CD4-positive, alpha-beta T cell treated with Interleukin-6 at 100 ng/mL for 8 hours (primary cell): ENCODE results near the gene KCTD11.

ENCODE experiments used
- DNase-seq: peaks from one replicate; pipeline ENCODE4 v3.0.0-alpha.2; 2020; ENCODE audit warnings: mixed read lengths, low spot score

KCTD11 gene

DNA sequence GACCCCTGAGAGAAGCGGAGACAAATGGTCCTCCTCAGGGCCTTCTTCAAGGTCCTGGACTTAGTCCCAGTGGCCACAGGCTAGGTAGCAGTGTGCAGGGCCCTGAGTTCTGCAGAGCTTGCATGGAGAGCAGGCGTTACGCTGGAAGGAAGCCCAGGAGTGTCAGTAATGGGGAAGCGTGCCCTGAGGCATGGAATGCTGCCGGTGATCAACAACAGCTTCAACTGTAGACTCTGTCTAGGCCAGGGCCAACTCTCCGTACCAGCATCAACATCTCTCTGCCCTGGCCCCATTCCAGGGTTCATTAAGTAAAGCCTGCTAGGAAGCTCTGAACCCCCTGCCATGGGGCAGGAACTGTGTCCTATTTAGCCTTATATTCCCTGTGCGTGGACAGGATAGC, 28.4 kb downstream of the KCTD11 start:
- DNase-seq = no peak

DNA sequence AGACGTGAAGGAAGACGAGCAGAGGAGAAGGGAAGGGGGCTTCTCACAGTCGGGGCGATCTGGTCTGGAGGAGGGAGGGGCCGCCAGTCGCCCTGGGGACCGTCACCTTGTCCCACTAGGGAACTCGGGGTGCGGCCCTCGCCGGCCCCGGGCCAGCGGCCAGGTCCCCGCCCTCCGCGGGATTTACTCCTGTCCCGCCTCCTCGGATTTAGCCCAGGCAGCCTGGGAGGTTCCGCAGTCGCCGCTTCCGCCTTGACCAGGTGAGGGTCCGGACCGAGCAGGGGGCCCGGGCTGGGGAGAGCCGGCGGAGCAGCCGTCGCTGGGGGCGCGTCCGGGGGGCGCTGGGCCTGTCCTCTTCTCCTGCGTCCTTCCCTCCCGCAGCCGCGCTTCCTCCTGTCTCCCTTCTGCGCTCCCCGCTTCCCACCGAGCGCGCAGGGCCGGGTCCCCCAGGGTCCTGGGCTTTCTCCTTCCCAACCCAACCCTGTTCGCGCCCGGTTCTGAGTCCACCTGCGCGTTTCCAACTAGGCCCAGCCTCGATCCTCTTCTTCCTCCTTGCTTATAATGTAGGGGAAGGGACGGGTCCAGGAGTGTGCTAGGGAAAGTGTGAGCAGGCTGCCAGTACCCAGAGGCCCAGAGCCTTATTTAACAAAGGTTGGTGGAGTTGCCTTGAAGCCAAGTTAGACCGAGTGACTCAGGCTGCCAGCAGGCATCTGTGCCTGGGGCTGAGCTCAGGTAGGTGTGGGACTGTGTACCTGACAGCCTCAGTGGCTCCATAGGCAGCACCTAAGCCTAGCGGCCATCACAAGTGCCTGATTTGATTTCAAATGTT, 29.1 kb downstream of the KCTD11 start, which contains the start of gene TNK1:
TNK1 (plus strand) TSS at position 235 of the 829 bp plus-strand sequence. CDS start 1,838 bp downstream, outside the sequence.
- no peak for DNase-seq

DNA sequence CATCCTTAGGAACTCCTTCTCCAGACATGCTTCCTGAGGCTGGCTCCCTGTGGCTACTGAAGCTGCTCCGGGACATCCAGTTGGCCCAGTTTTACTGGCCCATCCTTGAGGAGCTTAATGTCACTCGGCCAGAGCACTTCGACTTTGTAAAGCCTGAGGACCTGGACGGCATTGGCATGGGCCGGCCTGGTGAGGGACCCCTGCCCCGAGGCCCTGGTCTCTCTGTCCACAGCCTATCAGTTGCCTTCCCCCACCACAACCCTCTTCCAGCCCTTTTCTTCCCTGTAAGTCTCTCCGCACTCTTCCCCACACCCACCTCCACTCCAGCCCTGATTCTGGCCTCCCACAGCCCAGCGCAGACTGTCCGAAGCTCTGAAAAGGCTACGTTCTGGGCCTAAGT, 30.9 kb downstream of the KCTD11 start:
- DNase-seq = no peak

DNA sequence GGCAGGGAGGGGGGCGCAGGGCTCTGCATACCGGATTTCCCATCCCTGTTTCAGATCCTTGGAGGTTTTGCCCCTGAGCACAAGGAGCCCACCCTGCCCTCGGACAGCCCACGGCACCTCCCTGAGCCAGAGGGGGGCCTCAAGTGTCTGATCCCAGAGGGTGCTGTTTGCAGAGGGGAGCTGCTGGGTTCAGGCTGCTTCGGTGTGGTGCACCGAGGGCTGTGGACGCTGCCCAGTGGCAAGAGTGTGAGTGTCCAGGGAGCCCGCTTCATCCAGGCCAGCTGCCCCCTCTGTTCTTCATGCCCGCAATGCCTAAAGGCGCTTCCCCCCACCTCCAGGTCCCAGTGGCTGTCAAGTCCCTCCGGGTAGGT, 31.4 kb downstream of the KCTD11 start:
- DNase-seq = no peak

DNA sequence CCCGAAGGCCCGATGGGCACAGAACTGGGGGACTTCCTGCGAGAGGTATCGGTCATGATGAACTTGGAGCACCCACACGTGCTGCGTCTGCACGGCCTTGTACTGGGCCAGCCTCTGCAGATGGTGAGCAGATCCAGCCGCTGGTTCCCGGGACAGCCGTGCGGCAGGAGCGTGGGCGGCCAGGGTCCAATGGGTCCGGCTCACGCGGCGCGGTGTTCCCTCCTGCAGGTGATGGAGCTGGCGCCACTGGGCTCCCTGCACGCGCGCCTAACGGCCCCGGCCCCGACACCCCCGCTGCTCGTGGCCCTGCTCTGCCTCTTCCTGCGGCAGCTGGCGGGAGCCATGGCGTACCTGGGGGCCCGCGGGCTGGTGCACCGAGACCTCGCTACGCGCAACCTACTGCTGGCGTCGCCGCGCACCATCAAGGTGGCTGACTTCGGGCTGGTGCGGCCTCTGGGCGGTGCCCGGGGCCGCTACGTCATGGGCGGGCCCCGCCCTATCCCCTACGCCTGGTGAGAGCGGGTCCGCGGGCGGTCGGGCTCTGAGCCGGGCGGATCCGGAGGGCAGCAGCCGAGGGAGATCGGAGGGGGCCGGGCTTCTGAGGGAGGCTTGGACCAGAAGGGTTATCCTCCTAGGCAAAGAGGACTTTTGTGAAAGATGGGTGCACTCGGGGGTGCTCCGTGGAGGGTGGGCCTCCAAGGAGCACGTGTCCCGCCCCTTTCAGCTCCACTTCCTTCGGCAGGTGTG, 32.0 kb downstream of the KCTD11 start:
- peak; percentile 80 for DNase-seq

DNA sequence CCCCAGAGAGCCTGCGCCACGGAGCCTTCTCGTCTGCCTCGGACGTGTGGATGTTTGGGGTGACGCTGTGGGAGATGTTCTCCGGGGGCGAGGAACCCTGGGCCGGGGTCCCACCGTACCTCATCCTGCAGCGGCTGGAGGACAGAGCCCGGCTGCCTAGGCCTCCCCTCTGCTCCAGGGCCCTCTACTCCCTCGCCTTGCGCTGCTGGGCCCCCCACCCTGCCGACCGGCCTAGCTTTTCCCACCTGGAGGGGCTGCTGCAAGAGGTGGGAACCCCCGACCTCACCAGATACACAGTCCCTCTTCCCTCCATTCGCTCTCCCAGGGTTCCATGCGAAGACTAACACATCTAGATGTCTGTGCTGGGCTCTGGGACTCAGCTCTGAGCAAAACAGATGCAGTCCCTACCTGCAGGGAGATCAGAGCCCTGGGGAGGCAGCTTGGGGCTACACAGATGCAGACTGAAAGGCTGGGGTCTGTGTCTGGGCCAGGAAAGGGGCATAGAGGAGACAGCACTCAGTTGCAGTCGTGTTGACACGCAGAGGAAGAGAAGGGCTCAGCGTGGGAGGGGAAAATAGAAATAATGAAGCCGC, 32.6 kb downstream of the KCTD11 start:
- no peak for DNase-seq

DNA sequence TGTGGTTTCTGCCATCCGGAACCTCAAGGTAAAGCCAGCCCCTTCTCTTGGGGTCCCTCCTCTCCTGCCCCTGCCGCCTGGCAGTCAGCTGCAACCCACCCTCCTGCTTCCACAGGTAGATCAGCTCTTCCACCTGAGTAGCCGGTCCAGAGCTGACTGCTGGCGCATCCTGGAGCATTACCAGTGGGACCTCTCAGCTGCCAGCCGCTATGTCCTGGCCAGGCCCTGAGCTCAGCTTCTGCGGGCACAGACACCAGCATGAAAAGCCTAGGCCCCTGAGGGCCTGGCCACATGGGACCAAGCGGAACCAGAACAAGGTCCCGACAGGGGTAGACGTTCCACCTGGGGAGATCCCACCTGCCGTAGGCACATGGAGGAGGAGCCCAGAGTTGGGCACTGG, 36.9 kb downstream of the KCTD11 start:
- DNase-seq = no peak

DNA sequence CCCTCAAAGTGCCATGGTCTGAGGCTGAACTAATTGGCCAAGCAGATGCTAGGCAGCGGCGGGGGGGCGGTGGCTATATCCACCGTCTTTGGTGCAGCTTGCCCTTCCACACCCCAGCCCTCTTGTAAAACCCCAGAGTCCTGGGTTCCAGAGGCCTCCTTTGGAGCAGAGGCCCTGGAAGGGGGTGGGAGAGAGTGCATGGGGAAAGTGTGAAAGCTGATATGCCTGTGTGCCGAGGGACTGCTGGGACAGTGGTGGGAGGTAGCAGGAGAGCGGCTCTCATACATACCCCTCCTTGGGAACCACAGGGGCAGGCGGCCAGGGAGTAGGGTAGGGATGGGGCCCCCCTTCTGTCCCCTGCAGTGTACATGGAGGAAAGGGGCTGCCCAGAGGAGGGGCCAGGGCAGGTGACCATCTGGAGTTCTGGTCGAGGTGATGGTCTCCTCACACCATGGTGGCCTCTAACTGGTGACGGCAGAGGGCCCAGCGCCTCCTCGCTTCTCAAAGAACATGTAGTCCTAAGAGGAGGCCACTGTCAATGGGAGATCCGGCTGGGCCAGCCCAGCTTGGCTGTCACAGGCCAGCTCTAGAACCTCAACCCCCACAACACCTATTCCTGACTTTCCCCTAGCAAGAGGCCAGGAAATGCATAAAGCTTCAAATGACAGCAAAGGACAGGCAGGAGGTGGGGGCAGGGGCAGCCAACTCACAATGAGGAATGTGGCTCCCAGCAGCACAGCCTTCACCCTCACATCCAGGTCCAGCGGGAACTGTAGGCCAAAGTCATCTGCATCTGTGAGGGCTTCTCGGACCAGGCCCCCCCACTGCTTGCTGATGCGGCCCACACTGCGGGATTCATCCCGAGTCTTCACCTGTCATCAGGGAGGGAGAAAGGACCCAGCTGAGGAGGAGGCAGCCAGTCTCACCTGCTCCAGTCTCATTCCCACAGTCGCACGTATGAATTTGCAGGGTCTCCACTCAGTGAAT, 38.3 kb downstream of the KCTD11 start:
- no peak for DNase-seq

DNA sequence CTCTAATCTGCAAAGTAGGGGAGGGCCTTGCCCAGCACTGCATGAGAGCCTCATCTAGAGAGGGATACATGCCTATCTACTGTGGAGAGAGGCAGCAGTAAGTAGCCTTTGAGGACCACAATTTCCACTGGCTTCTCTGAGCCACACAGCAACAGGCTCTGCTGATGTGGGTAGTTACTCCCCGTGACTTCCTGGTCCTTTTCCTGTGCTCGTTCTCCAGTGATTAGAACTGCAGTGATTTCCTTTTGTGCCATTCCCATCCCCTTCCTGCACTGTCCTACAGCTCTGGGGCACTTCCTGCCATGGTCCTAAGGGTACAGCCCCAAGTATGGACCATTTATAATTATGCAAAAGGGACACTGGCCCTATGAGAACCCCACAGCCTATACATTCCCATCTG, 39.3 kb downstream of the KCTD11 start:
- DNase-seq = no peak

DNA sequence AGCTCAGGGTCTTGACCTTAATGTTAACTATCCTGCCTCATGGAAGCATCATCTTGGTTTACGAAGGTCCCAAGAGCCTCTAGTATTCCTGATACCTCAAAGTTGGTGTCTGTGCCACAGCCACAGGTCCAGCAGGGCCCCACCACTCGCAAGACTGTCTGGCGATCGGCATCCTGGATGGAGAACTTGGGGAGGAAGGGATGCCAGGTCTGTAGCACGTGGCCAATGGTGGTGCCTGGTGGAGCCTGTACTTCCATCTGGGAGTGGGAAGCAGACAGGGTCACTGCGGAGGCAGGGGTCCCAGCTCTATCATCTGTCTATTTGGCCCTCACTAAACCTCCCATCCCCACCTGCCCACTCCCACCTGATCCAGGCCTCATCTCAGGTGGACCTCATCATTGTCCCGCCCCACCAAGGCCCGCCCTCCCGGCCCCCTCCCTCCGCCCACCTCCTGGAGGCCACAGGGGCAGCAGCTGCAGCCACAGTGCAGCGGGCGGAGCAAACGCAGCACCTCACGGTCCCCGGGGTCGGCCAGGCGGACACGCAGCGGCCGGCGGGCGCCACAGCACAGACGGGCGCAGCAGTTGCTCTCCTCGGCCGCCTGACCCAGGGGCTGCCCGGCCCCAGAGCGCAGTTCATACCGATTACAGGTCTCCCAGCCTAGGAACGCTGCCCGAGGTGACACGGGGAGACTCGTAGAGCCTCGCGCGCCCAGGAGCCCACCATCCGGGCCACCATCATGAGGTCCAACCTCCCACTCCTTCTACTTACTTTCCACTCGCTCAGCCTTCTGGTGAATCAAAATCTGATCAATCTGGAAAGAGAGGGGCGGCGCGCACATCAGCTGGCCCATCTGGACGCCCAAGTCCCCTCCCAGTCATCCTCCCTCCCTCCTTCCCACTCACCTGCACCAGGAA, 41.0 kb downstream of the KCTD11 start:
- no peak for DNase-seq

DNA sequence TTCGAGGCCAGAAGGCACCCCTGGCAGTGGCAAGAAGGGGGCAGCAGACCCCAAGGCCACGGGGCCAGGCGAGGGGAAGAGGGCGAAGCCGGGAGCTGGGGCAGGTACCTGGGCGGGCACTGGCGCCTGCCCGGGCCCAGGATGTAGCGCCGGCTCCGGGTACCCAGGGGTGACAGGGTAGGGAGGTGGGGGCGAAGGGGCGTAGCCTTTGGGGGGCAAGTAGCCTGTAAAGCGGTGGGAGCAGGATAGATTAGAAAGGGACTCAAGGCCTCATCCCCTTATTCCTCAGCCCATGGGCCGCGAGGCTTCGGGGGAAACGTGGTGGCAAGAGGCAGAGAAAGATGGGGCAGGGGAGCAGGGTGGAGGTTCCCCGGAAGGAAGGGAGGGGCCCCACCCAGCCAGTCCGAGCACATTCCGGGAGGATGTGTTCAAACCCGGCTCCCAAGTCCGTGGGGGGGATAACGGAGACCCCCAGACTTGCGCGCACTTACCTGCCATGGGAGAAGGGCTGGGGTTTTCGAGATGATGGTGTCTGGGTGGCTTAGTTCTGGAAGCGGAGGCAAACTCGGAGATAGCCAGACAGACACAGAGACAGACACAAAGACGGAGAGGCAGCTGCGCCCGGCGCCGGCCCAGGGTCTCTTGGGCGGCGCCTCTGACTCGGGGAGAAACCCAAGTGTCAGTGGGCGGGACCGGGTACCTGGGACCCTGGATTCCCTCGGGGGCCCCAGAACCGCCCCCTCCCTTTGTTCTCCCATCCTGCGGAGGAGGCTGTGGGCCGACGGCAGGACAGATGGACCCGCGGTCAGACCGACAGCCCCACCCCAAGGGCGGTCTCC, 41.9 kb downstream of the KCTD11 start:
- peak; percentile 59 for DNase-seq

DNA sequence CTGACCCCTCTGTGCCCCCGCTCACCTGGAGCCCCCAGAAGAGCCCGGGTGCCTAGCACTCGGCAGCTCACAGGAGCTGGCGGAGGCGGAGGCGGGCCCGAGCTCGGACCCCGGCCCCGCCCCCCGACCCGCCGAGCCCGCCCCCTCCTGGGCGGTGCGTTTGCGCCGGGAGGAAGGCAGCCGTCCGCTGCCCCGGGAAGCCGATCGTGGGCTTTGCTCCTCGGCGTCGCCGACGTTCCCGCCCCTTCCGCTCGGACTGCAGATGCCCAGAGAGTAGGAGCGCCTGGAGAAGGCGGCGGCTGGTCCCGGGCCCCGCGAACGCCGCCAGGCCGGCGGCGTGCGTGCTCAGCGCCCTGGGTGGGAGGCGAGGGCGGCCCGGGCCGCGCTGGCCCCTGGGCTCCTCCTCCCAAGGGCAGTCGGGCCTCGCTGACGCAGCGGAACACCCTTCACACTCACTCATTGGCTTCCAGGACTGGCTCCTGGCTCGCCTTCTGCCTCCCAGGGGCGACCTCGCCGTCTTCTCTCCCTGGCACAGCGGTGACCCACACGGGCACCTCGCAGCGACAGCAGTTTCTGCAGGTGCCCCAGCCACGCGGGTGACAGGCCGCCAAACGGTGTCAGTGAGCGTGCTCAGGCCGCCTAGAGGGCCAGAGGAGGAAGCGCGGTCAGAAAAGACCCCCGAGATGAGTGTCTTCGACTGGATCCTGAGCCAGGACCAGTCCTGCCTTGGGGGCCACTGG, 42.7 kb downstream of the KCTD11 start, which contains the start of gene PLSCR3:
PLSCR3 (minus strand) TSS at position 74 of the 740 bp plus-strand sequence. CDS start 415 bp downstream, outside the sequence.
- DNase-seq = peak; percentile 76

DNA sequence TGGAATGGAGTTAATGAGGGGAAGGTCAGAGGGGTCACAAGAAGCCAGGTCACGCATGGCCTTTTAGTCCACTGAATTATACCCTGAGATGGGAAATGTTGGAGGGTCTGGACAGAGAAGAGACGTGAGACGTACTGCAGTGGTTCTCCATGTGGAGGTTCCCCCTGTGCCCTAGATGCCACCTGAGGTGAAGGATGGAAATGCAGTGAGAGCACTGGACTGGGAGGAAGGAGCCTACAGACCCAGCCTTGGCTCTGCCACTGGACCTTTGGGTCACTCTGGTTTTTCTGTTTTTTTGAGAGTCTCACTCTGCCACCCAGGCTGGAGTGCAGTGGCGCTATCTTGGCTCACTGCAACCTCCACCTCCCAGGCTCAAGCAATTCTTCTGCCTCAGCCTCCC, 44.2 kb downstream of the KCTD11 start:
- no peak for DNase-seq

DNA sequence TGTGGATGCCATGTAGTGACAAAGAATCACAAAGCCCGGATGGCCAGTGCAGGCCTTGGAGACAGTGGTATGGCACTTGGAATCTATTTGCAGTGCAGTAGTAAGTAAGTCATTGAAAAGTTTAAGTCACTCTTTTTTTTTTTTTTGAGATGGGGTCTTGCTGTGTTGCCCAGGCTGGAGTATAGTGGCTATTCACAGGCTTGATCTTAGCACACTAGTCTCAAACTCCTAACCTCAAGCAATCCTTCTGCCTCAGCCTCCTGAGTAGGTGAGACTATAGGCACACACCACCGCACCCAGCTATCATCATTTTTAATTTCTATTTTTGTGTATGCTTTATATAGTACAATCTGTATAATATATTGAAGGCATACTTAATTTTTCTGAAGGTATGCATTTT, 46.6 kb downstream of the KCTD11 start:
- no peak for DNase-seq

DNA sequence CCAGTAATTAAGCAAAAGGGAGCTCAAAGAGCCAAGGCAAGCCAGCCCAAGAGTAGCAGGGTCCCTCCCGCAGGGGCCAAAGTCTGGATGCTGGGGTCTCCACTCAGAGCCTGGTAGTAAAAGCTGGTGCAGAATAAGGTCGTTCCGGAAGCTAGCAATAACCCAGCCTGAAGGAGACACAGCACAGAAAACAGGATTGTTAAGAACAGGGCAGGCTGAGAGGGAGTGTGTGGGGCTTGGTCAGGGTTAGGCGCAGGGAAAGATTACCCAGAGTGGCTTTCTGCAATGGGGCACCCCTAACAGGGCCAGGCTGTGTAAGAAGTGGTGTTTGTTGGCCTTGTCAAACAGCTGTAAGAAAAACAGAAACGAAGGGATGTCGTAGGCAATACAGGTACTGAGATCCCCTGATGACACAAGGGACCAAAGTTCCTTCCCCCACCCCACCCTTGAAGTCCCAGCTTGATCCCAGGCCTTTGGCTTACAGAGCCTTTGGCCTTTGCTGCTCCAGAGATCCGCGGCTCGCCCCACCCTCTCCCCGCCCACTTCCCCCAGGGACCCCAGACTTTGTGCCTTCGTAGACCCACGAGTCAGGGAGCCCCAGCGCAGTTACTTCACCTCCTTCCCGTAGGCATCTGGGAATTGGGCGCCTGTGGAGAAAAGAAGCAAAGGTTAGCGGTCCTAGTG, 51.2 kb downstream of the KCTD11 start:
- no peak for DNase-seq

DNA sequence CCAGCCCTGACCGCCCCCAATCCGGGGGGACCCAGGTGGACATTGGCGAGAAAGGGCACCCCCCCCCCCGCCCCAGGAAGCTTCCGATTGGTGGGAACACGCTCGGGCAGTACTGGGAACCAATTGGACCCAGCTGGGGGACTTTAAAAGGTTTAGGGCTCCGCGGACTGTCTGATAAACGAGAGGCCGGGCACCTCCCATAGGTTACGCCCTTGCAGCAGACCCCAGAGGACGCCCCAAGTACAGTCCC, 51.7 kb downstream of the KCTD11 start:
- DNase-seq = no peak

DNA sequence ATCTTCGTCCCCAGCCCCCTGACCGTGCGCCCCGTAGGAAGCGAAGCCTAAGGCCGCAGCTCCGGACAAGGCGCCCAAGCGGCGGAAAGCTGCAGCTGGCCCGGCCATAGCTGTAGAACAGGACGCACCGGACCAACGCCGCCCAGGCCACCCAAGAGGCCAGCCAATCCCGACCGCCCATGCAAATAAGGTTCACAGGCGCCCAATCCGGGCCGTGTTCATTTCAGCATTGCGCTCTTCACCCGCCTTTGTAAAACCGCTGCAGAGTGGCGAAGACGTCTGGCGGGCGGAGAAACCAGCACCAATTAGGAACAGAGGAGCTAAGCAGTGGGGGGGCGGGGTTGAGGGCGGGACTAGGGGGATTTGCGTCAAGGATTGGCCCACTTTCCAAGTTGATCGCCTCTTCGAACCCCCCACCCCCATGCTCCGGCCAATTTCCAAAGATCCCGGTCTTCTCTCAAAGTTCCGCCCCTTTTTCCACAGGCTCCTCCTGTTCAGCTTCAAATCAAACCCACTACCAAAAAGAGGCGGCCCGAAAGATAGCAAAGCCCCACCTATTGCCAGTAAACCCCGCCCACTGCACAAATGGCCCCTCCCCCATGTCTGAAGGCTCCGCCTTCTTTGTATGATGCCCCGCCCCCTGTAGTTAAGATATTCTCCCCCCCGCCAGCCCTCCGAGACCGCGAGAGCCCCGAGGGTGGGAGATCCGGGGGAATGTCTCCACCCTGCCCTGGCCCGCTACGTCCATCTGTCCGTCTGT, 52.2 kb downstream of the KCTD11 start, which contains the start of gene TMEM256:
TMEM256 (minus strand) TSS at position 121 of the 760 bp plus-strand sequence; CDS start at position 108, 13 bp downstream.
- DNase-seq = peak; percentile 97
